Chondrocyte (in vitro differentiated cells): ENCODE results near the gene ABHD13. TPM values are rescaled to one million over a fixed set of nuclear protein-coding genes. Genes with fewer than 3 reads are reported as not detected.
"Not testable (repeated sequence)": the region's sequence is repeated elsewhere in the genome, so short reads cannot be mapped to it uniquely, and the experiment has no call there.

ENCODE experiments used
- DNase-seq: peaks from one replicate; pipeline ENCODE4 v3.0.0; 2021; ENCODE audit warnings: mixed read lengths, low spot score
- H3K27ac Mint-ChIP-seq: one replicate; pipeline ENCODE4 v1.8.0; 2021; ENCODE audit warnings: mild to moderate bottlenecking, moderate library complexity, mixed read lengths; ENCODE audit not compliant: unreplicated experiment
- H3K27me3 Mint-ChIP-seq: 2 replicates; pipeline ENCODE4 v1.8.0; 2021; ENCODE audit warnings: low read depth, mixed read lengths
- H3K36me3 Mint-ChIP-seq: 2 replicates; pipeline ENCODE4 v1.8.0; 2021; ENCODE audit warnings: low read depth, mixed read lengths
- H3K4me1 Mint-ChIP-seq: 2 replicates; pipeline ENCODE4 v1.8.0; 2021; ENCODE audit warnings: low read depth, mild to moderate bottlenecking, mixed read lengths
- H3K4me3 Mint-ChIP-seq: one replicate; pipeline ENCODE4 v1.8.0; 2021; ENCODE audit warnings: mild to moderate bottlenecking, moderate library complexity, mixed read lengths; ENCODE audit not compliant: unreplicated experiment
- H3K9me3 Mint-ChIP-seq: 2 replicates; pipeline ENCODE4 v1.8.0; 2021; ENCODE audit warnings: low read depth, mixed read lengths
- CTCF ChIP-seq: fragments of 200-600 bp; sonication (generic); IDR thresholded peaks from 2 replicates; pipeline ENCODE4 v1.5.0; 2021; ENCODE audit warnings: antibody characterized with exemption, mild to moderate bottlenecking, moderate library complexity
- total RNA-seq: library from RNA; stranded (reverse); gene quantifications from 3 replicates; pipeline ENCODE4 v1.2.1, GENCODE V29; 2021

The ABHD13 gene
- total RNA-seq, 1 donor from 2014 or later: 7.1 TPM

DNA sequence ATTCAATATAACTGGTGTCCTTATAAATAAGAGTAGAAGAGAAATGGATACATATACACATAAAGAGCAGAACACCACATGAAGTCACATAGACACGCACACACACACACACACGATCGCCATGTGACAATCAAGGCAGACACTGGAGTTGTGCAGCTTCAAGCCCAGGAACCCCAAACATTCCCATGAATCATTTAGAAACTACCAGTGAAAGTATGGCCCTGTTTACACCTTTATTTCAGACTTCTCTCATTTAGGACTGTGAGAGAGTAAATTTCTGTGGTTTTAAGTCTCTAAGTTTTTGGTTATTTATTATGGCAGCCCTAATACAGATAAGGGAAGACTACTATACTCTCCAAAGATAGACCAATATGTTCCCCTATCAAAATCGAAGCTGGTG, 31.0 kb downstream of the ABHD13 start:
- Mint-ChIP-seq H3K36me3 (peaks cover 13% of the 10 kb centered on the region), H3K9me3 (peaks cover 46% of the 10 kb centered on the region), H3K4me1 (no peaks in the 10 kb centered on the region), H3K27ac (no peak overlapping the region), H3K27me3 (no peaks in the 10 kb centered on the region), H3K4me3 (no peak overlapping the region)
- no peak for DNase-seq
- no peak for TF ChIP-seq CTCF

DNA sequence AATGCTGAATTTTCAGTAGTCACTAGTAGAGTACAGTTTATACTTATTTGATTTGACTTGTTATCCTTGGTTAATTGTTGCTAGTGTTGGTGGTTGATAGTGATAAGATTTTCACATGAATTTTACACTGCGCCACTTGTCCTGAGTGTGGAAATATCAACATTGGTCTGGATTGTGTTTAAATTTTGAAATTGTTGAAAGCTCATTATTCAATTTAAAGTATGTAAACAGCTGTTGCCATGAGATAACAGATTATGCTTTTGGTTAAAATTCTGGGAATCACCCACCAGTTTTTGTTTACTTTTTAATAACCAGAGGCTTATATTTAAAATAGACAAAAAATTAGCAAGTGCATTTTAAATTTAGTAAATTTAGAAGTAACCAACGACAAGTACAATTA, 39.1 kb downstream of the ABHD13 start:
- no peak for TF ChIP-seq CTCF
- Mint-ChIP-seq H3K27ac (no peak overlapping the region), H3K27me3 (no peaks in the 10 kb centered on the region), H3K9me3 (peaks cover 7% of the 10 kb centered on the region), H3K4me1 (no peaks in the 10 kb centered on the region), H3K36me3 (peaks cover 8% of the 10 kb centered on the region), H3K4me3 (no peak overlapping the region)
- no peak for DNase-seq

DNA sequence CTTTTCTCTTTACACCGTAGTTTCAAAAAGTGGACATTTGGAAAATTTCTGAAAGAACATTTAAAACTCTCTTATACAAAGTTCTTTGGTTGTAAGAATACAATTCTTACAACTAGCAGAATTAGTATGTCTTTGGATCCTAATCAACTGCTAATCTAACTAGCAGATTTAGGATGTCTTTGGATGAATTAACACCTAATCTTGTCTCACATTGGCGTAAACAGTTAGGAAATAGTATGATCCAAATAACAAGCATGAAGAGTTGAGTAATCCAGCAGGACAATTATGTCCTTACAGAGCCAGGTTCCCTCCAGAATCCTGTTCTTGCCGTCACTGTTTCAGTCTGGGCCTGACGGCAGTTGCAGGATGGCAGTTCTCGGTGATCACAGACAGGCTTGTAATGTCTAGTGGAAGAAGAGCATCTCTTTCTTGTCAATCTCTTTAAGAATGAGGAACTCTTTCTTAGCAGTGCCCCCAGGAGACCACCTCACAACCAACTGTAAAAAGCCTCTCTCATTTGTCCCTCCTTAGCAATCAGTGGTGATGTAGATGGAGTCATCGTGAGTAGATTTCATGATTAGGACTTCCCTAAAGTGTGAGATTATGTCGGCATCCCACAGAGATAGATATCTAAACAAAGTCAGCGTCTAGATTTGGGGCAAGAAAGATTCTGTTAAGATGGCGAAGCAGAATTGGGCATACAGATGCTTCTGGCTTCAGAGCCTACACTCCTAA, 45.6 kb downstream of the ABHD13 start:
- no peak for TF ChIP-seq CTCF
- DNase-seq: no peak
- no peaks in the 10 kb centered on the region for H3K9me3 Mint-ChIP-seq
- H3K36me3 Mint-ChIP-seq: peaks cover 9% of the 10 kb centered on the region
- no peak overlapping the region for H3K27ac Mint-ChIP-seq
- no peaks in the 10 kb centered on the region for H3K4me1 Mint-ChIP-seq
- no peaks in the 10 kb centered on the region for H3K27me3 Mint-ChIP-seq
- no peak overlapping the region for H3K4me3 Mint-ChIP-seq

DNA sequence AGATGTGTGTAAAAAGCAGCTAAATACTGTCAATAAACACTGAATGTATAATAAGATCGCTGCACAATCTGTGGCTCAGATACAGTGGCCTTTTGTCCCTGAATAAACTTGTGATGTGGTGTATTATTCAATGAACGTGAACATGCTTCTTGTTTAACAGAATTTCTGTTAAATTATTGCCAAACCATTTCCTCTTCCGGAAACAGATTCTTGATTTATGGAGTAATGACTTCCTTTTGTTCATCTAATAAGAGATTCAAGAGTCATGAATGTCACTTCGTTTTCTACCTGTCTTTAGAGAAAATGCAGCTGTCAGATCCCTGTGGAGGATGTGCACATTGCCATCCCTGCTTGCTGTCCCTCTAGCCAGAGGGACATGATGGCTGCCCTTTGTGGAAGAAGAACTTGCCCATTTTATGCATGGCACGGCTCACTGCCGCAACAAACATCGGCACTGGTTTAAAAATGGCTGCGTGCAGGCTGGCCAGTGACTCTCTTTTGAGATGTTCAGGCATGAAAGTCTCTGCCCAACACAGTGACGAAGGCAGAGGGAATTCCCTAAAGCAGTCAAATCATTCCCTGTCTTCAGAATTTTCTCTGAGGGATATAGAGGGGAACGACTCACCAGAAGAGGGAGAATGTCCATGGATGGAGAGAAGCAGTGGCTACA, 48.3 kb downstream of the ABHD13 start:
- H3K9me3 Mint-ChIP-seq: no peaks in the 10 kb centered on the region
- no peak overlapping the region for H3K27ac Mint-ChIP-seq
- no peak for TF ChIP-seq CTCF
- H3K27me3 Mint-ChIP-seq: no peaks in the 10 kb centered on the region
- no peak overlapping the region for H3K4me3 Mint-ChIP-seq
- peaks cover 13% of the 10 kb centered on the region for H3K4me1 Mint-ChIP-seq
- H3K36me3 Mint-ChIP-seq: peaks cover 9% of the 10 kb centered on the region
- DNase-seq: no peak

DNA sequence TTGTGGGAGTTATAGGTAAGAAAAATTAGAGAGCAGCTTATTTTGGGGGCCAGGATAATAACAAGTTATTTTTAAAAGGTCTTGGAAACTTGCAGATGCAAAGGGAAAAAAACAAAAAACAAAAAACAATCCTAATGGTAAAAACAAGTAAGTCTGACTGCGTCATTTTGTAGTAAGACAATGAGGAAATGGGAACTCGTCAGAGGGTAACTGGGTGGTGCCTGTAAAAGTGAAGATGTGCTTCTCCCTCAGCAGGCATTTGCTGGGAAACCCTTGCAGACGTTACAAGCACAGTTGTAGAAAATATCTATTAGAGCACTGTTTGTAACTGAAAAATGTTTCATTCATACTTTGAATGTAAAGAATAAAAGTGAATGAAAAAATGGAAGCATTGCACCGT, 49.2 kb downstream of the ABHD13 start:
- Mint-ChIP-seq H3K9me3 (no peaks in the 10 kb centered on the region), H3K27me3 (no peaks in the 10 kb centered on the region), H3K36me3 (peaks cover 7% of the 10 kb centered on the region), H3K27ac (no peak overlapping the region), H3K4me3 (no peak overlapping the region), H3K4me1 (peaks cover 18% of the 10 kb centered on the region)
- no peak for TF ChIP-seq CTCF
- no peak for DNase-seq

DNA sequence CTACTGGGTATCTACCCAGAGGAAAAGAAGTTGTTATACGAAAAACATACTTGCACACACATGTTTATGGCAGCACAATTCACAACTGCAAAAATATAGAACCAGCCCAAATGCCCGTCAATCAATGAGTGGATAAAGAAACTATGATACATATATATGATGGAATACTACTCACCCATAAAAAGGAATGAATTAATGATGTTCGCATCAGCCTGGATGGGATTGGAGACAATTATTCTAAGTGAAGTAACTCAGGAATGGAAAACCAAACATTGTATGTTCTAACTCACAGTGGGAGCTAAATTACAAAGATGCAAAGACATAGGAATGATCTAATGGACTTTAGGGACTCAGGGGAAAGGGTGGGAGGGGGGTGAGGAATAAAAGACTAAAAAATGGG, 49.7 kb downstream of the ABHD13 start:
- H3K9me3 Mint-ChIP-seq, H3K36me3 Mint-ChIP-seq, H3K27ac Mint-ChIP-seq, DNase-seq, H3K27me3 Mint-ChIP-seq, H3K4me3 Mint-ChIP-seq: not testable (repeated sequence)
- peaks cover 20% of the 10 kb centered on the region for H3K4me1 Mint-ChIP-seq
